ENCODE data around the gene SHFL.

SHFL gene

DNA sequence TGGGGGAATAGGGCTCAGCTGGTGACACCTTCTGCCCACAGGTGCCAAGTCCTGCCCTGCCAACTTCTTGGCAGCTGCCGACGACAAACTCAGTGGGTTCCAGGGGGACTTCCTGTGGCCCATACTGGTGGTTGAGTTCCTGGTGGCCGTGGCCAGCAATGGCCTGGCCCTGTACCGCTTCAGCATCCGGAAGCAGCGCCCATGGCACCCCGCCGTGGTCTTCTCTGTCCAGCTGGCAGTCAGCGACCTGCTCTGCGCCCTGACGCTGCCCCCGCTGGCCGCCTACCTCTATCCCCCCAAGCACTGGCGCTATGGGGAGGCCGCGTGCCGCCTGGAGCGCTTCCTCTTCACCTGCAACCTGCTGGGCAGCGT is 27.5 kb downstream of the SHFL start:
- TF ChIP-seq CTCF (conservative IDR thresholded peaks at IDR 0.05; ENCODE audit: low read depth, low read length) = no peak
- H3K36me3 ChIP-seq (ENCODE audit: insufficient read depth) = peaks cover 10% of the 10 kb centered on the region; the same call in 1 of the 2 replicates
- no peaks in the 10 kb centered on the region for H3K27me3 ChIP-seq (ENCODE audit: insufficient read depth, low read depth)
- H3K9ac ChIP-seq = no peak overlapping the region
- H2AFZ ChIP-seq (ENCODE audit: low read depth) = no peak overlapping the region
- H4K20me1 ChIP-seq (ENCODE audit: insufficient read depth) = no peaks in the 10 kb centered on the region
- H3K79me2 ChIP-seq (ENCODE audit: insufficient read depth, low read depth) = peaks cover 15% of the 10 kb centered on the region; the same call in 1 of the 2 replicates
- H3K4me1 ChIP-seq (ENCODE audit: low read depth, poor library complexity, severe bottlenecking) = peaks cover 50% of the 10 kb centered on the region
- no peak overlapping the region for H3K4me3 ChIP-seq (IDR thresholded peaks at IDR 0.05; ENCODE audit: insufficient read depth, low read depth, low read length)
- H3K4me2 ChIP-seq = 0 out of 2 replicates have a peak overlapping the region, but pooled peaks have one; percentile 40
- no peak overlapping the region; the same call in 1 of the 2 replicates for H3K27ac ChIP-seq

- TF ChIP-seq CTCF (conservative IDR thresholded peaks at IDR 0.05; ENCODE audit: low read depth, low read length) = no peak
- peaks cover 6% of the 10 kb centered on the region; the same call in 1 of the 2 replicates for H3K36me3 ChIP-seq (ENCODE audit: insufficient read depth)
- no peaks in the 10 kb centered on the region for H3K27me3 ChIP-seq (ENCODE audit: insufficient read depth, low read depth)
- H4K20me1 ChIP-seq (ENCODE audit: insufficient read depth) = no peaks in the 10 kb centered on the region
- peaks cover 47% of the 10 kb centered on the region for H3K4me1 ChIP-seq (ENCODE audit: low read depth, poor library complexity, severe bottlenecking)
- no peak overlapping the region for H3K9ac ChIP-seq
- H3K79me2 ChIP-seq (ENCODE audit: insufficient read depth, low read depth) = peaks cover 15% of the 10 kb centered on the region; the same call in 1 of the 2 replicates
- no peak overlapping the region for H3K4me2 ChIP-seq
- no peak overlapping the region for H2AFZ ChIP-seq (ENCODE audit: low read depth)
- H3K4me3 ChIP-seq (IDR thresholded peaks at IDR 0.05; ENCODE audit: insufficient read depth, low read depth, low read length) = no peak overlapping the region
- H3K27ac ChIP-seq = no peak overlapping the region
Observed at GRCh38 chr19:10113964-10114650, 28.0 kb downstream of the SHFL start.

DNA sequence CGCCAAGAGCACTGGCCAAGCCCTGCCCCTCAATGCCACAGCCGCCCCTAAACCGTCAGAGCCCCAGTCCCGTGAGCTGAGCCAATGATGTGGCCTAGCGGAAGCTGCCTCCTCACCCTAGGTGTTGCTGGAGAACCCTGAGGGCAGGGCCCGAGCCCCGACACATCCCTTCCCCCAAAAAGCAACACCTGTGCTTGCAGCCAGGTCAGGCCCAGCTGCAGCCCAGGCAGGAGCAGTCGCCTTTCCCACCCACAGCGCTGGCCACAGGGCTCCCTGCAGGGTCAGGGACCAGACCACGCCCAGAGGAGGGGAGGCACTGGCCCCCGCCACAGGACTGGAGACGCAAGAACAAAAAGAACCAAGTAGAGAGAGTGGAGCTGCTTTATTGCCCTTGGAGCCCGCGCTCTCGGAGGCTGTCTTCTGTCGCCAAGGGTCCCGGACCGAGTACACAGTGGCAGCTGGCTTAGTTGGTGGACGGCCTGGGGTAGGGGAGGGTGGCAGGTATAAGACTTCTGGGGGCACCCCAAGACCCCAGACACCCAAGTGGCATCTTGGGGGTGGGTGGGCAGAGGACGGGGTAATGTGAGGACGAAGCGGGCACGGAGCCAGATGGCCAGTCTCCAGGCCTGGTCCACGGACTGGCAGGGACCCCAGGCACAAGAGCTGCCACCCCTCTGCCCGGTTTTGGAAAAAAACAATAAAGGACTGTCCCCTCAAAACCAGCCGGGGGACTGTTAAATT is 28.7 kb downstream of the SHFL start:
- TF ChIP-seq CTCF (conservative IDR thresholded peaks at IDR 0.05; ENCODE audit: low read depth, low read length) = no peak
- Histone ChIP-seq H3K4me1 (ENCODE audit: low read depth, poor library complexity, severe bottlenecking) (peaks cover 40% of the 10 kb centered on the region), H3K27ac (no peak overlapping the region), H4K20me1 (ENCODE audit: insufficient read depth) (no peaks in the 10 kb centered on the region), H3K4me3 (IDR thresholded peaks at IDR 0.05; ENCODE audit: insufficient read depth, low read depth, low read length) (no peak overlapping the region), H3K27me3 (ENCODE audit: insufficient read depth, low read depth) (no peaks in the 10 kb centered on the region), H3K9ac (no peak overlapping the region), H2AFZ (ENCODE audit: low read depth) (no peak overlapping the region), H3K36me3 (ENCODE audit: insufficient read depth) (peaks cover 3% of the 10 kb centered on the region; the same call in 1 of the 2 replicates), H3K79me2 (ENCODE audit: insufficient read depth, low read depth) (peaks cover 13% of the 10 kb centered on the region; the same call in 1 of the 2 replicates), H3K4me2 (no peak overlapping the region)

GRCh38 chr19:10115392-10116084 is 29.4 kb downstream of the SHFL start:
- H3K9ac ChIP-seq = no peak overlapping the region

More at GRCh38 chr19:10115392-10116084, 29.4 kb downstream of the SHFL start:
- H4K20me1 ChIP-seq (ENCODE audit: insufficient read depth) = no peaks in the 10 kb centered on the region
- peaks cover 33% of the 10 kb centered on the region for H3K4me1 ChIP-seq (ENCODE audit: low read depth, poor library complexity, severe bottlenecking)
- TF ChIP-seq CTCF (conservative IDR thresholded peaks at IDR 0.05; ENCODE audit: low read depth, low read length) = no peak
- H3K36me3 ChIP-seq (ENCODE audit: insufficient read depth) = 0 out of 2 replicates have a peak, but pooled peaks cover 3% of the 10 kb centered on the region
- no peak overlapping the region for H3K4me3 ChIP-seq (IDR thresholded peaks at IDR 0.05; ENCODE audit: insufficient read depth, low read depth, low read length)
- H3K27ac ChIP-seq = no peak overlapping the region
- H3K27me3 ChIP-seq (ENCODE audit: insufficient read depth, low read depth) = no peaks in the 10 kb centered on the region
- peaks cover 12% of the 10 kb centered on the region; the same call in 1 of the 2 replicates for H3K79me2 ChIP-seq (ENCODE audit: insufficient read depth, low read depth)
- H2AFZ ChIP-seq (ENCODE audit: low read depth) = no peak overlapping the region
- H3K4me2 ChIP-seq = no peak overlapping the region
